GM12878 (cell line): ENCODE results near the gene TAOK2. TPM values are rescaled to one million over a fixed set of nuclear protein-coding genes. Genes with fewer than 3 reads are reported as not detected.

Experiments
- CBX5 ChIP-seq: sonication (generic); IDR thresholded peaks from 2 replicates; pipeline ENCODE4 v1.6.1; 2016; ENCODE audit warnings: low read depth, moderate library complexity, mild to moderate bottlenecking, inconsistent platforms
- RAD21 ChIP-seq: IDR thresholded peaks from 2 replicates; pipeline ENCODE4 v1.6.1; 2011; ENCODE audit warnings: mild to moderate bottlenecking, low read depth, low read length, moderate library complexity; ENCODE audit not compliant: insufficient read depth
- polyA plus RNA-seq, 11 experiments: library from polyadenylated mRNA; depleted of rRNA in 4 of 11; unstranded in 6 of 11; stranded (reverse) in 5 of 11; fragments of >200 nt; fragmentation: Nextera tagmentation in 4 of 11; fragmentation: Illumina TruSeq in 1 of 11; extraction: Ambion mirVana in 4 of 11; extraction: Trizol in 1 of 11; gene quantifications; 1 replicate in 1 of 11; 2 replicates in 10 of 11; pipeline versions ENCODE4 v1.2.1 to v1.2.3, GENCODE V29; 2011 to 2016; ENCODE audit warnings: inconsistent platforms in 2 of 11, missing spikeins in 2 of 11, low read depth in 1 of 11
- total RNA-seq, 4 experiments: library from RNA; depleted of rRNA in 3 of 4; stranded (reverse); fragments of >200 nt in 3 of 4; fragmentation: Illumina TruSeq in 1 of 4; extraction: Trizol in 1 of 4; gene quantifications; 2 replicates each; pipeline versions ENCODE4 v1.2.1 to v1.2.3, GENCODE V29; 2013 to 2021
- TF ChIP-seq, protein P1 (sequence below): fragments of 450-650 bp; IDR thresholded peaks from 2 replicates; pipeline ENCODE4 v1.6.1; 2016; ENCODE audit warnings: mild to moderate bottlenecking
- TF ChIP-seq, protein P2 (sequence below): fragments of 450-650 bp; IDR thresholded peaks from 2 replicates; pipeline ENCODE4 v1.6.1; 2017; ENCODE audit warnings: low read depth, mild to moderate bottlenecking, moderate library complexity
- TF ChIP-seq, protein P3 (sequence below): IDR thresholded peaks from 2 replicates; pipeline ENCODE4 v1.6.1; 2012; ENCODE audit warnings: improper control_type of control experiment, low read depth, low read length; ENCODE audit not compliant: insufficient replicate concordance

Gene TAOK2
- total and polyA plus RNA-seq, 10 of the 15 experiments (the other 5 are each of a cell fraction or from before 2014, with no cell fraction given): 0.14 to 40.2 (median 11.6) TPM

DNA sequence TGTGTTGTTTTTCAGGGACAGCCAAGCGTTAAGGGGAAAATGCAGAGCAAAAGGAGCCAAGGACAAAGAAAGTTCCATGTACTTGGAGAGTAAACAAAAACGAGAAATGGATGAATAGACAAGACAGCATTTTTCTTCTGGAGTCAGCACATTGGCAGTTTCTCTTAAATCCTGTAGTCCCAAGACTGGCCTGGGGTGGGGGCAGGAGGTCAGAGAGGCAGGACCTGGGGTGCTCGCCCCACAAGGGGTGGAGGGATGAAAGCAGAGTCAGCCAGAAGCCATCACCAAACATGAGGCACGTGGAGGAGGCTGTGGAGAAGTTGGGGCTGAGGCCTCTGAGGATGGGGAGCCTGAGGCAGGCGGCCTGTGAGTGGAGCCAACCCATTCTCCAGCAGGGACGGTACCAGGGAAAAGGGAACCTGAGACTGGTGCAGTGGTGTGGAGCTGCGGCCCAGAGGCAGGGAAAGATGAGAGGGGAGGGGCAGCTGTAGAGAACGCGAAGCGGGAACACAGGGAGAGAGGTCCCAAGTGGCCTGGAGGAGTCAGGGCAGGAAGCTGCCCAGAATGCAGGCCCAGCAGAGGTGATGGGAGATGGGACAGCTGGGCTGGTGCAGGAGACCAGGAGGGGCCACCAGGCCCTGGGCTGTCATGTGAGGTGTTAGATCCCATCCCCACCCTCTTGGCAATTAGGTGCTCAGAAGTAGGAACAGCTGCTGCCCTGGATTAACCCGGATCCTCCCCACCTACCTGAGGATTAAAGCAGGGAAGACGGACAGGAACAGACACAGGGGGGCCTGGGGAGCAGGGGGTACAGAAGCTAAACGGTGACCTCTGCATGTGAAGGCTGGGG, 54.1 kb downstream of the TAOK2 start (continued):
- TF ChIP-seq, protein P1, sequence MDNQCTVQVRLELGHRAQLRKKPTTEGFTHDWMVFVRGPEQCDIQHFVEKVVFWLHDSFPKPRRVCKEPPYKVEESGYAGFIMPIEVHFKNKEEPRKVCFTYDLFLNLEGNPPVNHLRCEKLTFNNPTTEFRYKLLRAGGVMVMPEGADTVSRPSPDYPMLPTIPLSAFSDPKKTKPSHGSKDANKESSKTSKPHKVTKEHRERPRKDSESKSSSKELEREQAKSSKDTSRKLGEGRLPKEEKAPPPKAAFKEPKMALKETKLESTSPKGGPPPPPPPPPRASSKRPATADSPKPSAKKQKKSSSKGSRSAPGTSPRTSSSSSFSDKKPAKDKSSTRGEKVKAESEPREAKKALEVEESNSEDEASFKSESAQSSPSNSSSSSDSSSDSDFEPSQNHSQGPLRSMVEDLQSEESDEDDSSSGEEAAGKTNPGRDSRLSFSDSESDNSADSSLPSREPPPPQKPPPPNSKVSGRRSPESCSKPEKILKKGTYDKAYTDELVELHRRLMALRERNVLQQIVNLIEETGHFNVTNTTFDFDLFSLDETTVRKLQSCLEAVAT: no peak
- TF ChIP-seq, protein P2, sequence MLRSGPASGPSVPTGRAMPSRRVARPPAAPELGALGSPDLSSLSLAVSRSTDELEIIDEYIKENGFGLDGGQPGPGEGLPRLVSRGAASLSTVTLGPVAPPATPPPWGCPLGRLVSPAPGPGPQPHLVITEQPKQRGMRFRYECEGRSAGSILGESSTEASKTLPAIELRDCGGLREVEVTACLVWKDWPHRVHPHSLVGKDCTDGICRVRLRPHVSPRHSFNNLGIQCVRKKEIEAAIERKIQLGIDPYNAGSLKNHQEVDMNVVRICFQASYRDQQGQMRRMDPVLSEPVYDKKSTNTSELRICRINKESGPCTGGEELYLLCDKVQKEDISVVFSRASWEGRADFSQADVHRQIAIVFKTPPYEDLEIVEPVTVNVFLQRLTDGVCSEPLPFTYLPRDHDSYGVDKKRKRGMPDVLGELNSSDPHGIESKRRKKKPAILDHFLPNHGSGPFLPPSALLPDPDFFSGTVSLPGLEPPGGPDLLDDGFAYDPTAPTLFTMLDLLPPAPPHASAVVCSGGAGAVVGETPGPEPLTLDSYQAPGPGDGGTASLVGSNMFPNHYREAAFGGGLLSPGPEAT: no peak
- TF ChIP-seq RAD21 (no peak), CBX5 (no peak)
- TF ChIP-seq, protein P3, sequence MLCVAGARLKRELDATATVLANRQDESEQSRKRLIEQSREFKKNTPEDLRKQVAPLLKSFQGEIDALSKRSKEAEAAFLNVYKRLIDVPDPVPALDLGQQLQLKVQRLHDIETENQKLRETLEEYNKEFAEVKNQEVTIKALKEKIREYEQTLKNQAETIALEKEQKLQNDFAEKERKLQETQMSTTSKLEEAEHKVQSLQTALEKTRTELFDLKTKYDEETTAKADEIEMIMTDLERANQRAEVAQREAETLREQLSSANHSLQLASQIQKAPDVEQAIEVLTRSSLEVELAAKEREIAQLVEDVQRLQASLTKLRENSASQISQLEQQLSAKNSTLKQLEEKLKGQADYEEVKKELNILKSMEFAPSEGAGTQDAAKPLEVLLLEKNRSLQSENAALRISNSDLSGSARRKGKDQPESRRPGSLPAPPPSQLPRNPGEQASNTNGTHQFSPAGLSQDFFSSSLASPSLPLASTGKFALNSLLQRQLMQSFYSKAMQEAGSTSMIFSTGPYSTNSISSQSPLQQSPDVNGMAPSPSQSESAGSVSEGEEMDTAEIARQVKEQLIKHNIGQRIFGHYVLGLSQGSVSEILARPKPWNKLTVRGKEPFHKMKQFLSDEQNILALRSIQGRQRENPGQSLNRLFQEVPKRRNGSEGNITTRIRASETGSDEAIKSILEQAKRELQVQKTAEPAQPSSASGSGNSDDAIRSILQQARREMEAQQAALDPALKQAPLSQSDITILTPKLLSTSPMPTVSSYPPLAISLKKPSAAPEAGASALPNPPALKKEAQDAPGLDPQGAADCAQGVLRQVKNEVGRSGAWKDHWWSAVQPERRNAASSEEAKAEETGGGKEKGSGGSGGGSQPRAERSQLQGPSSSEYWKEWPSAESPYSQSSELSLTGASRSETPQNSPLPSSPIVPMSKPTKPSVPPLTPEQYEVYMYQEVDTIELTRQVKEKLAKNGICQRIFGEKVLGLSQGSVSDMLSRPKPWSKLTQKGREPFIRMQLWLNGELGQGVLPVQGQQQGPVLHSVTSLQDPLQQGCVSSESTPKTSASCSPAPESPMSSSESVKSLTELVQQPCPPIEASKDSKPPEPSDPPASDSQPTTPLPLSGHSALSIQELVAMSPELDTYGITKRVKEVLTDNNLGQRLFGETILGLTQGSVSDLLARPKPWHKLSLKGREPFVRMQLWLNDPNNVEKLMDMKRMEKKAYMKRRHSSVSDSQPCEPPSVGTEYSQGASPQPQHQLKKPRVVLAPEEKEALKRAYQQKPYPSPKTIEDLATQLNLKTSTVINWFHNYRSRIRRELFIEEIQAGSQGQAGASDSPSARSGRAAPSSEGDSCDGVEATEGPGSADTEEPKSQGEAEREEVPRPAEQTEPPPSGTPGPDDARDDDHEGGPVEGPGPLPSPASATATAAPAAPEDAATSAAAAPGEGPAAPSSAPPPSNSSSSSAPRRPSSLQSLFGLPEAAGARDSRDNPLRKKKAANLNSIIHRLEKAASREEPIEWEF: no peak
